Activated CD8-positive, alpha-beta memory T cell treated with anti-CD3 and anti-CD28 coated beads for 48 hours (primary cell): ENCODE data around the gene TRAPPC10.

Experiments used
- DNase-seq, 3 experiments: peaks; one replicate each; pipeline ENCODE4 v3.0.0-alpha.2; 2020; ENCODE audit warnings: low read depth in 2 of 3, low spot score in 2 of 3

The TRAPPC10 gene

DNA sequence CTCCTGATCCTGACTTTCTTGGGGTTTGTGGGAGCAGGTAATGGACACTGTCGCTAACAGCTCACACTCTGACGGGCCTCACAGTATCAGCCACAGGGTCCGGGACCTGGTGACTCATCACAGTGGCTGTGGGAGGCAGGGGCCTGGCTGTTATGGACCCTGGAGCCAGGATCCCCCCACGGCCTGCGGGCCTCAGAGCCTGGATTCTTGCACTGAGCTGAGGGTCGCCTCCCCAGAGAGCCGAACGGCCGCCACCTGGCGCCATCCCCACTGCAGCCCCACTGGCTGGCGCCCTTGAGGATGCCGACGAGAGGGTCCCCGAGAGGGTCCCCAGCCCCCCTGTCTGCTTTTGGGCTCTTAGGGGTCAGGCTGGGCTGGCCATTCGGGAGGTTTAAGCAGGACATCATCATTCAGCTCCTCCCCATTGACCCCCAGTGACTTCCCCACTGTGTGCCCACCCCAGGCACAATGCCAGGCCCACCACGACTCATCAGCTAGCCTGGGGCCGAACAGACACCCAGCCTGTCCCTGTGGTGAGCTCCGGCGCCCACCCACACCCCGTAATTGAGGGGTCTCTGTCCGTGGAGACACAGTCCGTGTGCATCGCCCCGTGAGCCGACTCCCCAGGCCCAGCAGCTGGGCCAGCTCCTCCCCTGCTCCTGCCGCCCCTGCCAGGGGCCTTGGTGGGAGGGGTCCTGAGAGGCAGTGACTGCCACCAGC is 30.8 kb upstream of the TRAPPC10 start:
- DNase-seq, result no peak

GRCh38 chr21:43981871-43982210 is 30.3 kb upstream of the TRAPPC10 start:
- no peak for DNase-seq

DNA sequence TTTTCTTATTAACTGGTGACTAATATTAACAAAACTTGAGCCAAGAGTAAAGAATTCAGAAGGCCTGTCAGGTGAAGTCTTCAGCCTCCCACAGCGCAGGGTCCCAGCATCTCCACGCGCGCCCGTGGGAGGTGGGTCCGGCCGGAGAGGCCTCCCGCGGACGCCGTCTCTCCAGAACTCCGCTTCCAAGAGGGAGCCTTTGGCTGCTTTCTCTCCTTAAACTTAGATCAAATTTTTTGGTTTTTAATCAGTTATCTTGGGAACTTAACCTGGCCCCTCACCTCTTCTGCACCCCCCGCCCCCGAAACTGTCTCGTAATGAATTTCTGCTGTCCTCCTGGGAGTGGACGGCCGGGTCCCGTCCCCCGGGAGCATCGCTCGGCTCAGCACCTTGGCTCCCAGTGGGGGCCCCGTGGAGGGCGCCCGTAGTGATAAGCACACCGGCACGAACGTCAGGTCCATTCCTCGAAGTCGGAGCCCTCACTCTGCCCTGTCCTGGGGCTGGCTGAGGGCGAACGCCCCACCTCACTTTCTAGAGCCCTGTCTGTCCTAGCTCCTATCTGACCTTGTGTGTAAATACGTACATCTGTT is 29.5 kb upstream of the TRAPPC10 start:
- no peak for DNase-seq

GRCh38 chr21:43983390-43983789 is 28.7 kb upstream of the TRAPPC10 start:
- no peak for DNase-seq

GRCh38 chr21:43983860-43984420 is 28.2 kb upstream of the TRAPPC10 start:
- DNase-seq, result no peak

- DNase-seq, result no peak
Observed at GRCh38 chr21:43984905-43985689, 27.0 kb upstream of the TRAPPC10 start.

GRCh38 chr21:43985690-43986251 is 26.3 kb upstream of the TRAPPC10 start:
- no peak for DNase-seq

- DNase-seq, result no peak
Observed at GRCh38 chr21:43986544-43987451, 25.3 kb upstream of the TRAPPC10 start.

- no peak for DNase-seq
Observed at GRCh38 chr21:43987509-43987908, 24.6 kb upstream of the TRAPPC10 start.

DNA sequence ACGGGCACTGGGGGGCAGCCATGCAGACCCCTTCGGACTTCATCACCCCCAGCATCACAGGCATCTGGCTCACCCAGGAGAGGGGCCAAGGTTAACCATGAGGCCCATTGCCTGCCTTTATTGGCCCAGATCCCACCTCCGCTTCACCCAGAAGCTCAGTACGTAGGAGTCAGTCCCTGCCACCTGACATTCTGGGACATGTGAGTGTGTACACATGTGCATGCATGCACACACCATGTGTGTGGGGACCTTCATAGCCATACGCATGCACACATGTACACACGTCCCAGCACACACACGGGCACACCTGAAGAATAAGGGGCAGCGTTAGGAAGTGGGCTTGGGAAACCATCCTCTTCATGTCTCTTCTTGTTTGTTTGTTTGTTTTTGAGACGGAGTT is 24.1 kb upstream of the TRAPPC10 start:
- DNase-seq, result no peak

DNA sequence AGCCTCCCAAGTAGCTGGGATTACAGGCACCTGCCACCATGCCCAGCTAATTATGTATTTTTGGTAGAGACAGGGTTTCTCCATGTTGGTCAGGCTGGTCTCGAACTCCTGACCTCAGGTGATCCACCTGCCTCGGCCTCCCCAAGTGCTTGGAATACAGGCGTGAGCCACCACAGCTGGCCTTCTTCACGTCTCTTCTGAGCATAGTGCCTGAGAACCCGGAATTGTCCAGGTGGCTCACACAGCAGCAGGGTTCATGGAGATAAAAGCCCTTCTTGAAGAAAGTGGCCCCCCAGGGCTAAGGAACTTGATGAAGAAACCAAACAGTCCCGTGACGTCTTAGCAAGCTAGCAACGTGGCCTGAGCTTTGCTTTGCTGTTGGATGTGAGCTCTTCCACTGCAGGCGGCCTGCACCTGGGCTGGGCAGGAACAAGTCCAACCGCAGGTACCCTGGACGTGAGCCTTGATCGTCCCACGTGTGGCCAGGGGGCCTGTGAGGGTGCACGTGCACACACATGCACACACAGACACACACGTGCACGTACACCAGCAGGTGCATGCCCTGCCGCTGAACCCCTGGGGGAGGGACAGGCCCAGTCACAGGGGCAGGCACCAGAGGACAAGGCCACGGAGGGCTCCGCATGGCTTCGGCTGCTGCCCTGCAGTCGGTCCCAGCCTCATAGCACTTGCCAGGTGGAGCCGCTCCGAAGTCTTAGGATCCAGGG is 23.4 kb upstream of the TRAPPC10 start:
- DNase-seq, result no peak

DNA sequence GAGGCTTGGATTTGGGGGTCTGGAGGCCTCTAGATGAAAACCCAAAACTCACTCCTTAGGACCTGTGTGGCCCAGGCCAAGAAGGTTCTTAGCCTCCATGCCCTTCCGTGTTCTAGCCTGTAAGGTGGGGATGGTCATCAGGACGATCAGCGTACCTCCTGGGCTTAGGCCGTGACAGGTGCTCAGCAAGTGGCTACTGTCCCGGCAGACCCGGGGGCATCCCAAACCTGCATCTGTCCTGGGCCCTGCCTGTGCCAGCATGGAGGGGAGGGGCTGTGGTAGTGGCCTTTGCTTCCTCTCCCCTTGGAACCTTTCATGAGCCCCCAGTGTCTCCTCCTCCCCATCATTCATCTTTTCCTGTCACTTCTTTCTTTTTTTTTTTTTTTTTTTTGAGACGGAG is 22.7 kb upstream of the TRAPPC10 start:
- DNase-seq, result no peak

DNA sequence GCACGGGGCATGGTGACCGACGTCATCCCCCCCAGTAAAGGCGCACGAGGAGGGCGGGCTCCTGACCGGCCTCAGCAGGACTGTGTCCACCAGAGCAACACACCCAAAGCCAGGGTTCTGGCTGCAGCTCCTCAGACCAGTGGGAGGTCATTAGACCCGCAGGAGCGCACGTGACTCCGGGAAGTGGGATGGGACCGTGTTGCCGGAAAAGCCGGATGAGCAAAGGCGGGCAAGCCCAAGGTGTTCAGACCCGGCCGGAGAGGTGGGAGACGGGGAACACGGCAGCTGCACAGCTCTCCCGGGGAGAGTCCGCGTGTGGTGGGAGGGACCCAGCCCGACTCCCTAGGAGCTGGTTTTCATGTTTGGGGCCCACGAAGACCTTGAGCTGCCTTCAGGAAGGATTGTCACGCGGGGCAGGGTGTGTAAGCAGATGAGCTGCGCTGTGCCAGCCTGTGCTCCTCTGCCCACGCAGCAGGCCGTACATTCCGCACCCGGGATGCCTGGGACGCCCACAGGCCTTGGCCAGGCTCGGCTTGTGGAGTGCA is 20.6 kb upstream of the TRAPPC10 start:
- no peak for DNase-seq

DNA sequence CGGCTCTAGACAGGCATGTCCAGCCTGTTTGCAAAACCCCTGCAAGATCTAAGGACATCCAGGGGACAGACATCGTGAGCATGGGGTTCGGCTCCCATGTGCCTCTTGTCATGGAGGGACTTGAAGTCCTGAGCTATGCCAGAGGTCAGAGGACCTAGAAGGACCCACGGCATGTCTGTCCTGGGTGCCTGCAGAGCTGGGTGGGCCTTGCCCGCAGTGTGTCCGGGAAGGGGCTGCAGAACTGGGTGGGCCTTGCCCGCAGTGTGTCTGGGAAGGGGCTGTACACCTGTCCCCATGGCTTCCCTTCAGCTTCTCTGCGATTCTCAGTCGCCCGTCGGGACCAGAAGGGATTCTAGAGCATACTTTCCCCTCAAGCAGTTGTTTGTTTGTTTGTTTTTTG is 20.0 kb upstream of the TRAPPC10 start:
- no peak for DNase-seq

DNA sequence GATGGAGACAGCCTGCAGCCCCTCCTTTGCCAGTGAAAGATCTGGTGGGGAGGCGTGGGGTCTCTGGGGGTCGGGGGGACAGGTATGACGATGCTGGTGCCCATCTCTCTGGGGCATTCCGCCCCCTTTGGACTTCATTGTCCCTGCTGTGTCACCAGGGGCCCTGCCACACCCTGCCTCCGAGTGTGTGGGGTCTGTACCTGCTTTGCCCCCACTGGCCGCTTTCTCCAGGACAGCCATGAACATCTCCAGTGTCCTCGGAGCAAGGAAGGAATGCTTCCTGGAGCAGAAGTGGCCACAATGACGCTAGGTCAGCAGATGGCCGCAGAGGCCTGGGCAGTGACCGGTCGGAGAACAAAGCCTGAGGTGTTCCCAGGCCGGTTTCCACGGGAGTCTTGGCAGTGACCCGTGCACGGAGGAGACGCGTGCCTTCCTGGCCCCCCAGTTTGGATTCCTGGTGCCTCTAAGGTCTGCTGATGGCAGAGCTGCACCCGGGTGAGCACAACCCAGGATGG is 18.6 kb upstream of the TRAPPC10 start:
- no peak for DNase-seq

DNA sequence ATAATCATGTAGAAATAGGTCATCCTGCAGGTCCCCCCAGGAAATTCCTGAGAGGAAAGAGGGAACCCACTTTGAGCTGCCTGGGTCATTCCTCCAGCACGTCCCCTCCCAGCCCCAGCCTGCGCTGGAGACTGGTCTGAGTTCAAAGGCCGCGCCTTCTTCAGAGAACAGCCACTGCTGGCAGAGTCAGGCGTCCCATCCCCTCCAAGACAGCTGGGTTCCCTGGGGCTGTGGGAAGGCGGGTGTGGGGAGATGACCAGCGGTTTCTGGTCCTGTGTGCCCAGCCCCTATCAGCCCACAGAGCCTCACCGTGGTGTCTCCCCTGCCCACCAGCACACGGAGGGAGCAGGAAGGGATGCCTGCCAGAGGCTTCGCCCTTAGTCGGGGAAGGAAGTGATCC is 18.0 kb upstream of the TRAPPC10 start:
- no peak for DNase-seq

GRCh38 chr21:43994646-43995045 is 17.5 kb upstream of the TRAPPC10 start:
- no peak for DNase-seq

DNA sequence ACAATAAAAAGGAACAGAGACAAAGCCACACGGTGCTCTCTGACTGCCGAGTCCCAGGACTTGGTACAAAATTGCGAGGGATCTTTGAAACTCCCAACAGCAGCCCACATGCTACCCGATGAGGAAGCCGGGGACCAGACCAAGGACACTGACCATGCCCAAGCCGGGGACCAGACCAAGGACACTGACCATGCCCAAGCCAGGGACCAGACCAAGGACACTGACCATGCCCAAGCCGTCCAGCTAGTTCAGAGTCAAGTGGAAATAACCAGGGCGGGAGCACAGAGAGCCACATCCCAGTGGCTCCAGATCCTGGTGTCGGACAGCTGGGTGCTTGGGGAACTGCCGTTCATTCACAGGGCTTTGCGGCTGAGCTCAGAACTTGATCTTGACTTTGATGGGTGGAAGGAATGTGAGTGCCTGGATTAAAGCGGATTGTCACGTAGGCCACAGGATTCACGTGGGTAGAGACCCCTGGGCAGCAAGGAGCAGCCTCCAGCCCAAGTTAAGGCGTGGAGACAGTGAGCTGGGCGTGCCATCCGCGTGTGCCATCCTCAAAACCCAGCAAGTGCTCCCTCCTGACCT is 16.5 kb upstream of the TRAPPC10 start:
- no peak for DNase-seq
